Endothelial cell (in vitro differentiated cells): ENCODE measurements around the gene ADAMTS18. TPM values are rescaled to one million over a fixed set of nuclear protein-coding genes. Genes with fewer than 3 reads are reported as not detected.

Experiments
- DNase-seq: peaks from one replicate; pipeline ENCODE4 v3.0.0; 2021; ENCODE audit warnings: low spot score
- H3K27ac Mint-ChIP-seq: one replicate; pipeline ENCODE4 v1.8.0; 2021; ENCODE audit warnings: mixed read lengths, inconsistent platforms; ENCODE audit not compliant: unreplicated experiment
- H3K27me3 Mint-ChIP-seq: one replicate; pipeline ENCODE4 v1.8.0; 2021; ENCODE audit warnings: mild to moderate bottlenecking, moderate library complexity, mixed read lengths, inconsistent platforms; ENCODE audit not compliant: unreplicated experiment
- H3K36me3 Mint-ChIP-seq: one replicate; pipeline ENCODE4 v1.8.0; 2021; ENCODE audit warnings: mild to moderate bottlenecking, low read depth, mixed read lengths, inconsistent platforms; ENCODE audit not compliant: unreplicated experiment
- H3K4me1 Mint-ChIP-seq: one replicate; pipeline ENCODE4 v1.8.0; 2021; ENCODE audit warnings: mild to moderate bottlenecking, mixed read lengths, inconsistent platforms; ENCODE audit not compliant: unreplicated experiment
- H3K4me3 Mint-ChIP-seq: one replicate; pipeline ENCODE4 v1.8.0; 2021; ENCODE audit warnings: mild to moderate bottlenecking, mixed read lengths, inconsistent platforms; ENCODE audit not compliant: unreplicated experiment
- H3K9me3 Mint-ChIP-seq: one replicate; pipeline ENCODE4 v1.8.0; 2021; ENCODE audit warnings: mixed read lengths, inconsistent platforms; ENCODE audit not compliant: unreplicated experiment
- total RNA-seq: library from RNA; stranded (reverse); fragmentation: NEBNext Ultra II Directional; extraction: Animal tissue kit (Norgen Biotek cat#: 25700); gene quantifications from one replicate; pipeline ENCODE4 v1.2.1, GENCODE V29; 2021; ENCODE audit not compliant: unreplicated experiment
- TF ChIP-seq, protein P1 (sequence below): fragments of 200-600 bp; sonication (generic); IDR thresholded peaks from one replicate; pipeline ENCODE4 v1.5.0; 2021; ENCODE audit warnings: antibody characterized with exemption; ENCODE audit not compliant: unreplicated experiment

Gene ADAMTS18
- total RNA-seq, 1 donor from 2014 or later, result 0.69 TPM

DNA sequence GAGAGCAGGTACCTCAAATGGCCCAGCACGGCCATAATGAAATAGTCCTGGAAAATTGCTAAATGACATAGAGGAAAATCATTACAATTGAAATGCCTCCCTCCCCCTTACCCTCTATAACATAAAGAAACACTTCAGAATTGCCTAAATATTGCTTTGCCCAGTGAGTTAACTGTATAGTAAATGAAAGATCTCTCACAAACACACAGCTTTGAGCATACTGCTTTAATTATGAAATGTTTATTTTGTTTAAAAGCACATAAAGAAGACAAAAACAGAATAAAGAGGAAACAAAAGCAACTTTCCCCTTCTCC lies 9.3 kb upstream of the ADAMTS18 start:
- no peaks in the 10 kb centered on the region for H3K9me3 Mint-ChIP-seq
- H3K27me3 Mint-ChIP-seq, result peaks cover 2% of the 10 kb centered on the region
- H3K4me3 Mint-ChIP-seq, result no peak overlapping the region
- H3K27ac Mint-ChIP-seq, result no peak overlapping the region
- DNase-seq, result no peak
- TF ChIP-seq, protein P1, sequence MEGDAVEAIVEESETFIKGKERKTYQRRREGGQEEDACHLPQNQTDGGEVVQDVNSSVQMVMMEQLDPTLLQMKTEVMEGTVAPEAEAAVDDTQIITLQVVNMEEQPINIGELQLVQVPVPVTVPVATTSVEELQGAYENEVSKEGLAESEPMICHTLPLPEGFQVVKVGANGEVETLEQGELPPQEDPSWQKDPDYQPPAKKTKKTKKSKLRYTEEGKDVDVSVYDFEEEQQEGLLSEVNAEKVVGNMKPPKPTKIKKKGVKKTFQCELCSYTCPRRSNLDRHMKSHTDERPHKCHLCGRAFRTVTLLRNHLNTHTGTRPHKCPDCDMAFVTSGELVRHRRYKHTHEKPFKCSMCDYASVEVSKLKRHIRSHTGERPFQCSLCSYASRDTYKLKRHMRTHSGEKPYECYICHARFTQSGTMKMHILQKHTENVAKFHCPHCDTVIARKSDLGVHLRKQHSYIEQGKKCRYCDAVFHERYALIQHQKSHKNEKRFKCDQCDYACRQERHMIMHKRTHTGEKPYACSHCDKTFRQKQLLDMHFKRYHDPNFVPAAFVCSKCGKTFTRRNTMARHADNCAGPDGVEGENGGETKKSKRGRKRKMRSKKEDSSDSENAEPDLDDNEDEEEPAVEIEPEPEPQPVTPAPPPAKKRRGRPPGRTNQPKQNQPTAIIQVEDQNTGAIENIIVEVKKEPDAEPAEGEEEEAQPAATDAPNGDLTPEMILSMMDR, result no peak
- H3K36me3 Mint-ChIP-seq, result no peaks in the 10 kb centered on the region
- peaks cover 3% of the 10 kb centered on the region for H3K4me1 Mint-ChIP-seq

DNA sequence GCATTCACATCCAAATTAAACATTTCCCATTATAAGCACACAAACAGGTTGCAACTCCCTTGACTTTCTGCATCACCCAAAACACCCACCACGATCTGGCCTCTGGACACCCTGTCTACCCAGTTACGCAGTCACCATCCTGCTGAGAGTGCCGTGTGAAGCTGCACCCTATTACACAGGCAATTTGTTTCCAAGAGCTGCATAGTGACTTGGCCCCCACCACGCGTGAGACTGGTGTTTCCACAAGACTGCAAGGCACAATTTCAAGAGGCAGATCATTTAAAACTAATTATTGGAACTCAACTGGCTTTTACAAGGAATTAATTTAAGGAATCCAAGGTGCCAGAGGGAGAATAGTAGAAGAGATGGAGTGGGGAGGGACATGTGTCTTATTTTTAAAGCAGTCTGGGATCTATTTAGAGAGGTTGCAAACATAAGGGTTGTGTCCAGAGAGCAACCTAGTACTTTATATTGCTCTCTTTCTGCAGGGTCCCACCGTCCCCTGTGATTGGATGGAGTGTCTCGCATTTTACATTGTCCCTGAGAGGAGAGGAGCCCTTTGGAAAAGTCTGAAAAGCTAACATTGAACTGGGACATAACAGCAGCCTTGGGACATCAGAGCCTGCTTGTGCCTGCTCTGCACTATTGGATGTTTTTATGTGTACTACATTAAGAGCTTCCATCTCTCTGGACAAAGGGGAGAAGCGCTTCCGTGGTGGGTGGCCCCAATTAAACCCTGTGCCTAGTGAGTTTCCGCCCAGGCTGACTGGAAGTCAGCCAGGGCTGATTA lies 8.7 kb upstream of the ADAMTS18 start:
- Mint-ChIP-seq H3K27ac (no peak overlapping the region), H3K27me3 (peaks cover 2% of the 10 kb centered on the region), H3K9me3 (no peaks in the 10 kb centered on the region), H3K4me1 (peaks cover 7% of the 10 kb centered on the region), H3K36me3 (no peaks in the 10 kb centered on the region), H3K4me3 (no peak overlapping the region)
- no peak for DNase-seq
- TF ChIP-seq, protein P1, result no peak

DNA sequence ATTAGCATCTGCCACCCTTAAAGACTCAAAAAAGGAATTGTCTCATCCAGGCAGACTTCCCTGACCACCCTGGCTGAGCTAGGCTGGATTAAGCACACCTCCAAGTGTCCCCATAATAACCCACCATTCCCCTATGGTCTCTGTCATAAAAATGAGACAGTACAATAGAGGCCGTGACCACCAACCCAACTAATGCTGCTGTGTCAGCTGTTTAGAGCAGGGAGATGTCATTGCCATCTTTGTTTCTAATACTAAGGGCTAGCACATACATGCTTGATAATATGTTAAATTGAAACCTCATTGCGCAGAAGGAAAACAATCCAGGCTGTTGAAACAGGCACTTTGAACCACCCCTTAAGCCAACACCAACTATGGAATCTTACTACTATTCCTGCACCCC lies 7.2 kb upstream of the ADAMTS18 start:
- H3K36me3 Mint-ChIP-seq, result no peaks in the 10 kb centered on the region
- peaks cover 2% of the 10 kb centered on the region for H3K27me3 Mint-ChIP-seq
- TF ChIP-seq, protein P1, result no peak
- no peak overlapping the region for H3K4me3 Mint-ChIP-seq
- H3K9me3 Mint-ChIP-seq, result no peaks in the 10 kb centered on the region
- H3K4me1 Mint-ChIP-seq, result peaks cover 8% of the 10 kb centered on the region
- no peak for DNase-seq
- H3K27ac Mint-ChIP-seq, result no peak overlapping the region

DNA sequence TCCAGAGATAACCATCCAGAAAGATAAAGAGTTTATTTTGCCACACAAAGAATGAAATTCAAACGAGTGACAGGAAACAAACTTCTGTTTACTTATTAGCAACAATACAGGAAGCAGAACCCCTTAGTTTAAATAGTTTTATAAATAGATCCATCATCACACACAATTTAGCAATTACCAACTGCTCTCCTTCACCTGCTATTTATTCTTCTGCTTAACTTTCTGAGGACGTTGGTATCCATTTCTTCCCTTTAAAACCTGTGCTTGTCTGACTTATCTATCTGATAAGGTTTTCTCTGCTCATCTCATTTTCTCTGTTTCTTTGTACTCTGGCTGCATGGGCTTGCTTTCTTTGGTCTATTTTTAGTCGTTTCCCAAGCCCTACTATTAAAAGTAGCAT lies 4.3 kb upstream of the ADAMTS18 start:
- H3K9me3 Mint-ChIP-seq, result no peaks in the 10 kb centered on the region
- H3K36me3 Mint-ChIP-seq, result no peaks in the 10 kb centered on the region
- no peaks in the 10 kb centered on the region for H3K27me3 Mint-ChIP-seq
- H3K4me1 Mint-ChIP-seq, result peaks cover 10% of the 10 kb centered on the region
- no peak overlapping the region for H3K27ac Mint-ChIP-seq
- H3K4me3 Mint-ChIP-seq, result no peak overlapping the region
- DNase-seq, result no peak
- TF ChIP-seq, protein P1, result no peak

DNA sequence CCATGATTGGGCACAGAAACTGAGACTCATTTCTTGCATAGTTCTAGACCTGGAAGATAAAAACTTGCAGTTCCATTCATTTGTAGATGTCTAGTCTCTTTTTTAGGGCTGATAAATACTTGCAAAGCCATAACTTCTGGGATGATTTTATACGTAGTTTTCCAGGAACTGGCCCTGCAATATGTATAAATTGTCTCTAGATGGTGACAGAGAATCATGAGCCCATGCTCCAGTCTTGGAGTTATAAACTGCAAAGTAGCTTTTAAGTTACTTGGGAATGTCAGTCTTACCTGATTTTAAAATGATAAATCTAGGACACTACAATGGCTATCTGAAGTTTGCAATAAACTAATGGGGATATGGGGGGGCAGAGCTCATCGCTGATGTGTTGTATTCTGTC lies 3.0 kb upstream of the ADAMTS18 start:
- TF ChIP-seq, protein P1, result no peak
- no peak overlapping the region for H3K4me3 Mint-ChIP-seq
- no peaks in the 10 kb centered on the region for H3K27me3 Mint-ChIP-seq
- peaks cover 19% of the 10 kb centered on the region for H3K4me1 Mint-ChIP-seq
- no peaks in the 10 kb centered on the region for H3K36me3 Mint-ChIP-seq
- H3K27ac Mint-ChIP-seq, result no peak overlapping the region
- no peak for DNase-seq
- no peaks in the 10 kb centered on the region for H3K9me3 Mint-ChIP-seq
